Stimulated activated CD8-positive, alpha-beta memory T cell treated with anti-CD3 and anti-CD28 coated beads, Interleukin-7, amount 100 ng/mL, for 24 hours (primary cell): ENCODE data around the gene TMEM40.
A peak's percentile ranks its signal among the peaks of the same experiment; 100 is the strongest.
"Not testable (repeated sequence)": the region's sequence is repeated elsewhere in the genome, so short reads cannot be mapped to it uniquely, and the experiment has no call there.

Source experiments
- DNase-seq: peaks from one replicate; pipeline ENCODE4 v3.0.0-alpha.2; 2020; ENCODE audit warnings: low read depth

TMEM40 gene

GRCh38 chr3:12716605-12717151 lies 42.4 kb downstream of the TMEM40 start:
- no peak for DNase-seq

- no peak for DNase-seq
These were observed 44.8 kb downstream of the TMEM40 start for GRCh38 chr3:12714278-12714677.

- no peak for DNase-seq
These were observed 49.0 kb downstream of the TMEM40 start for GRCh38 chr3:12710062-12710461.

- no peak for DNase-seq
These were observed 49.7 kb downstream of the TMEM40 start for GRCh38 chr3:12709334-12709733.

GRCh38 chr3:12708584-12709192 lies 50.4 kb downstream of the TMEM40 start:
- no peak for DNase-seq

GRCh38 chr3:12707449-12707848 lies 51.6 kb downstream of the TMEM40 start:
- no peak for DNase-seq

- peak; percentile 21 for DNase-seq
These were observed 52.4 kb downstream of the TMEM40 start for GRCh38 chr3:12706504-12707253.

- no peak for DNase-seq
These were observed 53.1 kb downstream of the TMEM40 start for GRCh38 chr3:12705981-12706380.

- no peak for DNase-seq
These were observed 53.6 kb downstream of the TMEM40 start for GRCh38 chr3:12705374-12705926.

GRCh38 chr3:12702501-12702900 lies 56.6 kb downstream of the TMEM40 start:
- no peak for DNase-seq

- DNase-seq: not testable (repeated sequence)
These were observed 57.5 kb downstream of the TMEM40 start for GRCh38 chr3:12701601-12702000.

- DNase-seq: no peak
These were observed 58.3 kb downstream of the TMEM40 start for GRCh38 chr3:12700800-12701199.

GRCh38 chr3:12695916-12696315 lies 63.1 kb downstream of the TMEM40 start:
- DNase-seq: no peak

- DNase-seq: no peak
These were observed 63.9 kb downstream of the TMEM40 start for GRCh38 chr3:12695112-12695511.

- DNase-seq: no peak
These were observed 66.6 kb downstream of the TMEM40 start for GRCh38 chr3:12692444-12692843.

- no peak for DNase-seq
These were observed 68.9 kb downstream of the TMEM40 start for GRCh38 chr3:12689997-12690711.

GRCh38 chr3:12687948-12688347 lies 71.1 kb downstream of the TMEM40 start:
- no peak for DNase-seq

- DNase-seq: no peak
These were observed 73.0 kb downstream of the TMEM40 start for GRCh38 chr3:12686096-12686495.
